Neural cell (in vitro differentiated cells): Measurements from ENCODE around the gene PEAR1. TPM values are rescaled to one million over a fixed set of nuclear protein-coding genes. Genes with fewer than 3 reads are reported as not detected.
A peak's percentile ranks its signal among the peaks of the same experiment; 100 is the strongest.

Source experiments
- H2AFZ ChIP-seq: fragments of 200-600, 300-800 bp; sonication (generic), shearing (Covaris generic); 2 replicates; pipeline ENCODE4 v1.6.0; 2014; ENCODE audit warnings: low read depth, mild to moderate bottlenecking, antibody characterized with exemption, low read length, moderate library complexity
- H3F3A ChIP-seq: fragments of 200-600 bp; shearing (Covaris generic); 2 replicates; pipeline ENCODE4 v1.6.1; 2016; ENCODE audit warnings: mild to moderate bottlenecking, moderate library complexity, mixed read lengths, antibody characterized with exemption, low read length; ENCODE audit not compliant: insufficient read depth, poor library complexity, severe bottlenecking
- H3K27ac ChIP-seq: fragments of 200-600, 300-800 bp; sonication (generic), shearing (Covaris generic); 2 replicates; pipeline ENCODE4 v1.5.1; 2014; ENCODE audit warnings: mild to moderate bottlenecking, low read length, moderate library complexity
- H3K27me3 ChIP-seq: fragments of 300-800, 200-600 bp; sonication (generic), shearing (Covaris generic); 2 replicates; pipeline ENCODE4 v1.6.0; 2014; ENCODE audit warnings: mild to moderate bottlenecking, low read depth, low read length, moderate library complexity; ENCODE audit not compliant: insufficient read depth
- H3K36me3 ChIP-seq: fragments of 300-800, 200-600 bp; sonication (generic), shearing (Covaris generic); 2 replicates; pipeline ENCODE4 v1.5.1; 2014; ENCODE audit warnings: mild to moderate bottlenecking, antibody characterized with exemption, low read length, moderate library complexity; ENCODE audit not compliant: insufficient read depth
- H3K4me2 ChIP-seq: fragments of 300-800, 200-600 bp; sonication (generic), shearing (Covaris generic); 2 replicates; pipeline ENCODE4 v1.6.0; 2014; ENCODE audit warnings: mild to moderate bottlenecking, low read length
- H3K4me3 ChIP-seq: fragments of 300-800, 200-600 bp; sonication (generic), shearing (Covaris generic); 2 replicates; pipeline ENCODE4 v1.5.1; 2014; ENCODE audit warnings: mild to moderate bottlenecking, low read length, moderate library complexity
- H3K79me2 ChIP-seq: fragments of 200-600 bp; shearing (Covaris generic); replicated peaks from 2 replicates; pipeline ENCODE4 v1.6.0; 2014; ENCODE audit warnings: mild to moderate bottlenecking, low read length, moderate library complexity; ENCODE audit not compliant: insufficient read depth
- H3K9ac ChIP-seq: fragments of 300-800, 200-600 bp; sonication (generic), shearing (Covaris generic); 2 replicates; pipeline ENCODE4 v1.6.1; 2016; ENCODE audit warnings: mild to moderate bottlenecking, low read length, mixed read lengths
- H3K9me2 ChIP-seq: fragments of 200-600 bp; shearing (Covaris generic); 2 replicates; pipeline ENCODE4 v1.6.1; 2016; ENCODE audit warnings: mild to moderate bottlenecking, low read length, mixed read lengths; ENCODE audit not compliant: insufficient read depth
- H3K9me3 ChIP-seq: fragments of 200-600, 300-800 bp; sonication (generic), shearing (Covaris generic); 2 replicates; pipeline ENCODE4 v1.6.1; 2016; ENCODE audit warnings: mild to moderate bottlenecking, mixed run types, low read length, moderate library complexity, mixed read lengths
- H4K20me1 ChIP-seq: fragments of 200-600 bp; shearing (Covaris generic); 2 replicates; pipeline ENCODE4 v1.6.1; 2016; ENCODE audit warnings: mild to moderate bottlenecking, mixed run types; ENCODE audit not compliant: insufficient read depth
- CTCF ChIP-seq: fragments of 450-650 bp; IDR thresholded peaks from 2 replicates; pipeline ENCODE4 v1.5.1; 2014; ENCODE audit warnings: antibody characterized with exemption, mild to moderate bottlenecking, moderate library complexity; ENCODE audit not compliant: poor library complexity, severe bottlenecking
- EP300 ChIP-seq: fragments of 450-650 bp; conservative IDR thresholded peaks from 2 replicates; pipeline ENCODE4 v1.6.1; 2014; ENCODE audit warnings: antibody characterized with exemption, mild to moderate bottlenecking, moderate library complexity; ENCODE audit not compliant: poor library complexity, severe bottlenecking
- EZH2 ChIP-seq: fragments of 200-600, 300-800 bp; shearing (Covaris generic), sonication (generic); IDR thresholded peaks from 2 replicates; pipeline ENCODE4 v1.6.1; 2014; ENCODE audit warnings: antibody characterized with exemption, low read length, borderline replicate concordance, mild to moderate bottlenecking; ENCODE audit not compliant: insufficient read depth, poor library complexity, severe bottlenecking
- MXI1 ChIP-seq: fragments of 450-650 bp; conservative IDR thresholded peaks from 2 replicates; pipeline ENCODE4 v1.6.1; 2014; ENCODE audit warnings: antibody characterized with exemption, mild to moderate bottlenecking; ENCODE audit not compliant: poor library complexity, severe bottlenecking
- POLR2AphosphoS5 ChIP-seq: IDR thresholded peaks from 2 replicates; pipeline ENCODE4 v1.6.1; 2012
- REST ChIP-seq: IDR thresholded peaks from 2 replicates; pipeline ENCODE4 v1.6.1; 2012; ENCODE audit warnings: borderline replicate concordance
- SMC3 ChIP-seq: fragments of 450-650 bp; conservative IDR thresholded peaks from 2 replicates; pipeline ENCODE4 v1.6.1; 2014; ENCODE audit warnings: antibody characterized with exemption, mild to moderate bottlenecking, moderate library complexity; ENCODE audit not compliant: poor library complexity
- TAF1 ChIP-seq: IDR thresholded peaks from 2 replicates; pipeline ENCODE4 v1.6.1; 2012; ENCODE audit warnings: low read depth
- polyA plus RNA-seq: library from polyadenylated mRNA; depleted of rRNA; stranded (reverse); fragments of >200 nt; gene quantifications from 2 replicates; pipeline ENCODE4 v1.2.3, GENCODE V29; 2014

PEAR1 gene
- polyA plus RNA-seq, 1 donor from 2014 or later: not detected

- H2AFZ ChIP-seq: no peak within 1 kb of the TSS
- no peaks in the 10 kb centered on the region for H3K79me2 ChIP-seq
- no peaks in the 10 kb centered on the region for H3K9me3 ChIP-seq
- no peaks in the 10 kb centered on the region for H3K36me3 ChIP-seq
- no peak within 1 kb of the TSS for H3K27ac ChIP-seq
- no peaks in the 10 kb centered on the region for H4K20me1 ChIP-seq
- peaks cover 56% of the 10 kb centered on the region for H3K27me3 ChIP-seq
- H3K4me2 ChIP-seq: peak within 1 kb of the TSS; percentile 84
- peak within 1 kb of the TSS; percentile 64 for H3K4me3 ChIP-seq
- TF ChIP-seq EZH2 (no peak), MXI1 (no peak)
- no peaks in the 10 kb centered on the region for H3K9me2 ChIP-seq
- H3F3A ChIP-seq: no peaks in the 10 kb centered on the region
- peak within 1 kb of the TSS; percentile 45 for H3K9ac ChIP-seq
Observed at GRCh38 chr1:156860628-156861423, 32.7 kb upstream of the PEAR1 start, which contains the start of gene NTRK1. TSS of gene NTRK1 (plus strand) at chr1:156860865. CDS start at chr1:156860935, 70 bp downstream.

- no peak for TF ChIP-seq SMC3
- no peak for TF ChIP-seq EZH2
- TF ChIP-seq CTCF: no peak
- TF ChIP-seq TAF1: no peak
- TF ChIP-seq REST: no peak
- no peak for TF ChIP-seq MXI1
- TF ChIP-seq EP300: no peak
- no peak for TF ChIP-seq POLR2AphosphoS5
- Histone ChIP-seq H4K20me1 (no peaks in the 10 kb centered on the region), H3K9me3 (no peaks in the 10 kb centered on the region), H3K36me3 (no peaks in the 10 kb centered on the region), H3K9me2 (no peaks in the 10 kb centered on the region), H3K27me3 (peaks cover 56% of the 10 kb centered on the region), H3K27ac (no peak overlapping the region), H2AFZ (no peak overlapping the region), H3K9ac (no peak overlapping the region), H3K4me3 (no peak overlapping the region), H3F3A (no peaks in the 10 kb centered on the region), H3K4me2 (no peak overlapping the region), H3K79me2 (no peaks in the 10 kb centered on the region)
Observed at GRCh38 chr1:156862584-156862983, 30.9 kb upstream of the PEAR1 start.
